Endothelial cell (in vitro differentiated cells): Measurements from ENCODE around the gene EEPD1. TPM values are rescaled to one million over a fixed set of nuclear protein-coding genes. Genes with fewer than 3 reads are reported as not detected.

Experiments used
- DNase-seq: peaks from one replicate; pipeline ENCODE4 v3.0.0; 2021; ENCODE audit warnings: low spot score
- H3K27ac Mint-ChIP-seq: one replicate; pipeline ENCODE4 v1.8.0; 2021; ENCODE audit warnings: mixed read lengths, inconsistent platforms; ENCODE audit not compliant: unreplicated experiment
- H3K27me3 Mint-ChIP-seq: one replicate; pipeline ENCODE4 v1.8.0; 2021; ENCODE audit warnings: mild to moderate bottlenecking, moderate library complexity, mixed read lengths, inconsistent platforms; ENCODE audit not compliant: unreplicated experiment
- H3K36me3 Mint-ChIP-seq: one replicate; pipeline ENCODE4 v1.8.0; 2021; ENCODE audit warnings: mild to moderate bottlenecking, low read depth, mixed read lengths, inconsistent platforms; ENCODE audit not compliant: unreplicated experiment
- H3K4me1 Mint-ChIP-seq: one replicate; pipeline ENCODE4 v1.8.0; 2021; ENCODE audit warnings: mild to moderate bottlenecking, mixed read lengths, inconsistent platforms; ENCODE audit not compliant: unreplicated experiment
- H3K4me3 Mint-ChIP-seq: one replicate; pipeline ENCODE4 v1.8.0; 2021; ENCODE audit warnings: mild to moderate bottlenecking, mixed read lengths, inconsistent platforms; ENCODE audit not compliant: unreplicated experiment
- H3K9me3 Mint-ChIP-seq: one replicate; pipeline ENCODE4 v1.8.0; 2021; ENCODE audit warnings: mixed read lengths, inconsistent platforms; ENCODE audit not compliant: unreplicated experiment
- total RNA-seq: library from RNA; stranded (reverse); fragmentation: NEBNext Ultra II Directional; extraction: Animal tissue kit (Norgen Biotek cat#: 25700); gene quantifications from one replicate; pipeline ENCODE4 v1.2.1, GENCODE V29; 2021; ENCODE audit not compliant: unreplicated experiment
- TF ChIP-seq, protein P1 (sequence below): fragments of 200-600 bp; sonication (generic); IDR thresholded peaks from one replicate; pipeline ENCODE4 v1.5.0; 2021; ENCODE audit warnings: antibody characterized with exemption; ENCODE audit not compliant: unreplicated experiment

EEPD1 gene
- total RNA-seq, 1 donor from 2014 or later = 12.6 TPM

DNA sequence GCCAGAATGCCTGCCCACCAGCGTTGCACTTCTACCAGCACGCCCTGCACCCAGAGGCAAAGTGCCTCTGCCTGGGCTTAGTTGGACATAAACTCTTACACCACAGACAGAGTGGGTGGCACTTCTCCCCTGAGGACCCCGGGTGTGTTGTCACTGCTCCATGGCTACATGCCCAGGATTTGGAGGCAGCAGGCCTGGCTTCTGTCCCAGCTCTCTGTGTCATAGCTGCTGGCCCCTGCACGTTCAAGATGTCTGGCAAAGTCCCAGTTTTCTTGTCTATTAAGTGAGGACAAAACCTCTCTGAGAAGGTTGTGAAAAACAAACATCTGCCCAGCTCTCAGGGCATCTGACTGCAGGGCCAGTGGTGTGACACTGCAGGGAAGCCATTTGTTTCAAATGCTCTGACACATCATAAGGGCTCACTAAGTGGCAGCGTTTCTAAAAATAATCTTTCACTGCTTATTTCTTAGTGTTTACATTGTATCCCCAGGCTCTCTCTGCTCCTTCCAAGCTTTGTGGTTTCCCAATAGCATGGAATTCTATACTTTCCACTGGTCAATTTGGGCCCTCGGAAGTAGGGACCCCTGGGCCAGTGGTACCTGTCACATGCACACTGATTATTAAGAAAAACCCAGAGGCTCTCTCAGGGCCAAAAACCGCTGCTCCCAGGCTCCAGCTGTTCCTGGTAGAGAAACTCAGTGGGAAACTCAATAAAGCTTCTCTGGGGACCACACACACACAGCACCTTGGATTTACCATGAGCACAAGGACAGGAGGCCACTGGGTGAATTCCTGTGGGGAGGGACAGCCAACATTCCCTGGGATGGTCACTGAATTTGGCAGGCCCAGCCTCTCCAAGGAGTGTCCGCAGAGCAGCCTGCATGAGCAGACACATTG lies 150.4 kb downstream of the EEPD1 start:
- DNase-seq = no peak
- no peak overlapping the region for H3K27ac Mint-ChIP-seq

DNA sequence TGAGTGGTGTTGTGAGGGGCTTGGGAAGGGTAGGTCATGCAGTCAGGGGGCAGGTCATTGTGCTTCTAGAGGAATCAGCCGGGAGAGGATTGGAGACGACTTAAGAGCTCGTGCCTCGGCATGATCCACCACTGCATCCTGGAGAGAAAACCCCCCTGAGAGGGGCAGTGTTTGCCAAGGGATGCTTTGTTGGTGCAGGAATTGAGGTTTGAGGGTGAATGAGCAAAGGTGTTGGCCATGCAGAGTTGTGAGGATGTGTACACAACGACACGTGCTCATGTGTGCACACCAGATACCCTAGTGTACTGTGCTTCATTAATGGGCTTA lies 151.0 kb downstream of the EEPD1 start:
- Mint-ChIP-seq H3K27me3 (peaks cover 9% of the 10 kb centered on the region), H3K27ac (no peak overlapping the region), H3K4me3 (no peak overlapping the region), H3K36me3 (peaks cover 5% of the 10 kb centered on the region), H3K4me1 (peaks cover 27% of the 10 kb centered on the region), H3K9me3 (no peaks in the 10 kb centered on the region)
- TF ChIP-seq, protein P1, sequence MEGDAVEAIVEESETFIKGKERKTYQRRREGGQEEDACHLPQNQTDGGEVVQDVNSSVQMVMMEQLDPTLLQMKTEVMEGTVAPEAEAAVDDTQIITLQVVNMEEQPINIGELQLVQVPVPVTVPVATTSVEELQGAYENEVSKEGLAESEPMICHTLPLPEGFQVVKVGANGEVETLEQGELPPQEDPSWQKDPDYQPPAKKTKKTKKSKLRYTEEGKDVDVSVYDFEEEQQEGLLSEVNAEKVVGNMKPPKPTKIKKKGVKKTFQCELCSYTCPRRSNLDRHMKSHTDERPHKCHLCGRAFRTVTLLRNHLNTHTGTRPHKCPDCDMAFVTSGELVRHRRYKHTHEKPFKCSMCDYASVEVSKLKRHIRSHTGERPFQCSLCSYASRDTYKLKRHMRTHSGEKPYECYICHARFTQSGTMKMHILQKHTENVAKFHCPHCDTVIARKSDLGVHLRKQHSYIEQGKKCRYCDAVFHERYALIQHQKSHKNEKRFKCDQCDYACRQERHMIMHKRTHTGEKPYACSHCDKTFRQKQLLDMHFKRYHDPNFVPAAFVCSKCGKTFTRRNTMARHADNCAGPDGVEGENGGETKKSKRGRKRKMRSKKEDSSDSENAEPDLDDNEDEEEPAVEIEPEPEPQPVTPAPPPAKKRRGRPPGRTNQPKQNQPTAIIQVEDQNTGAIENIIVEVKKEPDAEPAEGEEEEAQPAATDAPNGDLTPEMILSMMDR = no peak
- no peak for DNase-seq

More for the DNA sequence above, 150.4 kb downstream of the EEPD1 start:
- peaks cover 9% of the 10 kb centered on the region for H3K27me3 Mint-ChIP-seq
- TF ChIP-seq, protein P1 = no peak
- H3K9me3 Mint-ChIP-seq = no peaks in the 10 kb centered on the region
- H3K4me1 Mint-ChIP-seq = peaks cover 33% of the 10 kb centered on the region
- no peak overlapping the region for H3K4me3 Mint-ChIP-seq
- H3K36me3 Mint-ChIP-seq = peaks cover 5% of the 10 kb centered on the region

DNA sequence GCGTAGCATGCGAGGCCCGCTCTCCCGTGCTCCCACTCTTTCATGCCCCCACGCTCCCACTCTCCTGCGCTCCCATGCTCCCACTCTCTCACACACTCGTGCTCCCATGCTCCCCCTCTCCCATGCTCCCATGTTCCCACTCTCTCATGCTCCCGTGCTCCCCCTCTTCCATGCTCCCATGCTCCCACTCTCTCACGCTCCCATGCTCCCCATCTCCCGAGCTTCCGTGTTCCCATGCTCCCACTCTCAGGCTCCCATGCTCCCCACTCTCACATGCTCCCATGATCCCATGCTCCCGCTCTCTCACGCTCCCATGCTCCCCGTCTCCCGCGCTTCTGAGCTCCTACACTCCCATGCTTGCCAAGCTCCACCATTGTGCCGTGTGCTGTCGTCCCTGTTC lies 152.2 kb downstream of the EEPD1 start:
- H3K4me1 Mint-ChIP-seq = peaks cover 21% of the 10 kb centered on the region
- H3K4me3 Mint-ChIP-seq = no peak overlapping the region
- H3K36me3 Mint-ChIP-seq = peaks cover 1% of the 10 kb centered on the region
- H3K9me3 Mint-ChIP-seq = no peaks in the 10 kb centered on the region
- no peak overlapping the region for H3K27ac Mint-ChIP-seq
- H3K27me3 Mint-ChIP-seq = peaks cover 7% of the 10 kb centered on the region
- DNase-seq = no peak
- TF ChIP-seq, protein P1 = no peak

DNA sequence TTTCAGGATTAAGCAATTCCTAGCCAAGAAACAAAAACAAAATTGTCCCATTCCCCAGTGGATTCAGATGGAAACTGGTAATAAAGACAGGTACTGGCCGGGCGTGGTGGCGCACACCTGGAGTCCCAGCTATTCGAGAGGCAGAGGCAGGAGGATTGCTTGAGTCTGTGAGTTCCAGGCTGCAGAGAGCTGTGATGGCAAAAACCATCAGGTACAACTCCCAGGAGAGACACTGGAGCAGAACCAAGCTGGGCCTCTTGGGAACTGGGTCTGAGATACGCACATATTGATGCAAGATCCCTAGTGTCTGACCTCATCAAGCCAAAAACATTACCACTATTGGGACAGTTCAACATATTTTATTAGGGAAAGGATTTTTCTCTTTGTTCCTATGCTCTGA lies 152.6 kb downstream of the EEPD1 start:
- H3K4me1 Mint-ChIP-seq = peaks cover 20% of the 10 kb centered on the region
- no peaks in the 10 kb centered on the region for H3K9me3 Mint-ChIP-seq
- no peaks in the 10 kb centered on the region for H3K36me3 Mint-ChIP-seq
- TF ChIP-seq, protein P1 = no peak
- DNase-seq = no peak
- no peak overlapping the region for H3K4me3 Mint-ChIP-seq
- H3K27ac Mint-ChIP-seq = no peak overlapping the region
- H3K27me3 Mint-ChIP-seq = peaks cover 7% of the 10 kb centered on the region

DNA sequence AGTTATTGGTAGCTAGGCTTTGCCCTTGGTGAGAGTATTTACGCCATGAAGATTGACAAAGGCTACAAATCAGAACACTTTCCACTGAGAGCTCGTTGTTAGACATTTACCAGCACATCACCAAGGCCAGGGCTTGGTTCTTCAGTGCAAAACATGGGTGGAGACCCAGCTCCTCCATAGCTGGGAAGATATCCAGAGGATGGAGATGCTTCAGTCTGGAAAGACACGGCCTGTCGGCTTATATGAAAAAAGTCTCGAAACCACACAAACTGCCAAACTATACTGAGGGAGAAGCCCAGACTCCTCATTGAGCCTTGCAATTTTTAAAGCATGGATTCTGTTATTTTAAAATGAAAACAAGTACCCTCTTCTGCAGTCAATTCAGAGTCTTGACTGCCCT lies 153.2 kb downstream of the EEPD1 start:
- Mint-ChIP-seq H3K27ac (no peak overlapping the region), H3K4me1 (peaks cover 20% of the 10 kb centered on the region), H3K9me3 (no peaks in the 10 kb centered on the region), H3K4me3 (no peak overlapping the region), H3K27me3 (peaks cover 7% of the 10 kb centered on the region), H3K36me3 (no peaks in the 10 kb centered on the region)
- DNase-seq = no peak
- TF ChIP-seq, protein P1 = no peak
